ENCODE data around the gene SLC7A4. TPM values are rescaled to one million over a fixed set of nuclear protein-coding genes. Genes with fewer than 3 reads are reported as not detected.

Gene SLC7A4
- total and polyA plus RNA-seq, 2 of the 8 experiments (the other 6 are each of a cell fraction or from before 2014, with no cell fraction given) = 0.92 TPM; not detected in 1

DNA sequence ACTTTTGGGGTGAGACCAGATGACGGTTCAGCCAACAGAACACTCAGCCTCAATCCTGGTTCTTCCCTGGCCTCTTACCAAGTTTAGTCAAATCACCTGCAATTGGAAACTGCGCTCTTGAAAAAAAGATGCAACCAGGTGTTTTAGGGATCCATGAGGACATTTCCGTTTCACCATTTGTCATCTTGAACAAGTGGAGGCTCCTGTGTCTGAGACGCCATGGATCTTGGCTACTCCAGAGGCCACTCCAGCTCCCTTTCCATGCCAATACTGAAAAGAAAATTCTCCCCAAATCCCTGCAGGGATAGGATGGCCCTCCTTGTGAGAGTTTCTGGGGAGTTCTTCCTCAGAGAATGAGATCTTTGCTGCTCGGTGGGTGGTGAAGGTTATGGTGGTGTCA is 41.1 kb upstream of the SLC7A4 start:
- no peak overlapping the region for H3K4me2 ChIP-seq (ENCODE audit: insufficient read depth in 1 of 2, low read depth in 2 of 2, low read length in 2 of 2)
- H2BK120ac ChIP-seq (replicated peaks; ENCODE audit: low read depth, low read length) = no peak overlapping the region
- H3K9ac ChIP-seq (replicated peaks in 1 of 4; ENCODE audit: extremely low read depth in 1 of 4, low read depth in 3 of 4, low read length in 3 of 4) = no peak overlapping the region
- no peak overlapping the region for H2AFZ ChIP-seq (ENCODE audit: low read length)
- no peaks in the 10 kb centered on the region for H3K79me1 ChIP-seq (ENCODE audit: low read depth, low read length)
- H3K4me3 ChIP-seq (ENCODE audit: extremely low read depth in 1 of 4, insufficient read depth in 2 of 4, low read depth in 3 of 4, low read length in 4 of 4) = no peak overlapping the region
- no peak overlapping the region for H2BK20ac ChIP-seq (ENCODE audit: low read length)
- ChIA-PET CTCF (ENCODE audit: partially characterized antibody) (interaction anchor here (1.0 kb wide), 1 partner anchor 57 kb away, joined by 3 read pairs; no protein-coding TSS in a partner anchor), POLR2A (ENCODE audit: partially characterized antibody) (no interaction called here)
- H3K9me3 ChIP-seq (ENCODE audit: insufficient read depth in 2 of 2, low read depth in 1 of 2, low read length in 1 of 2) = no peaks in the 10 kb centered on the region
- H2BK5ac ChIP-seq (ENCODE audit: low read depth, low read length) = no peak overlapping the region
- H2AK5ac ChIP-seq (ENCODE audit: low read depth, low read length) = no peak overlapping the region
- no peak overlapping the region for H4K8ac ChIP-seq (ENCODE audit: extremely low read depth, insufficient read depth, low read length)
- no peak overlapping the region for H4K5ac ChIP-seq (ENCODE audit: insufficient read length, low read depth, low read length)
- no peak overlapping the region for H2BK12ac ChIP-seq (ENCODE audit: low read depth, low read length)
- no peak overlapping the region for H3K18ac ChIP-seq (ENCODE audit: extremely low read depth, low read length)
- no peaks in the 10 kb centered on the region for H4K20me1 ChIP-seq (replicated peaks in 1 of 2; ENCODE audit: control insufficient read depth in 1 of 2, insufficient read depth in 2 of 2, low read length in 2 of 2)
- DNase-seq (ENCODE audit: low read depth in 1 of 2, low spot score in 2 of 2) (no peak), FAIRE-seq (no peak)
- no peaks in the 10 kb centered on the region for H3K79me2 ChIP-seq (ENCODE audit: control insufficient read depth in 1 of 2, insufficient read depth in 2 of 2, low read length in 2 of 2)
- 88% methylated on average over 5 of the region's 5 CpGs; no CpG with 5 or more reads in 1 of the 2 experiments for WGBS, 2 experiments (ENCODE audit: extremely low coverage in 1 of 2, insufficient coverage in 1 of 2, insufficient read length in 1 of 2, insufficient replicate concordance in 2 of 2, low coverage in 1 of 2, low lambda C conversion rate in 2 of 2, missing lambda C conversion rate in 1 of 2)
- no peak for TF ChIP-seq HDAC2 (IDR thresholded peaks at IDR 0.05; ENCODE audit: borderline replicate concordance in 1 of 2, low read depth in 2 of 2, low read length in 2 of 2)
- TF ChIP-seq SAP30 (IDR thresholded peaks at IDR 0.05; ENCODE audit: insufficient read depth, insufficient replicate concordance, low read length) = no peak
- no peak for TF ChIP-seq MAFK (IDR thresholded peaks at IDR 0.05; ENCODE audit: low read depth, low read length)
- no peak for TF ChIP-seq YY1 (IDR thresholded peaks at IDR 0.05; ENCODE audit: low read depth, low read length)
- no peak for TF ChIP-seq SP2 (IDR thresholded peaks at IDR 0.05; ENCODE audit: low read length)
- no peak for TF ChIP-seq TCF12 (IDR thresholded peaks at IDR 0.05; ENCODE audit: low read depth, low read length)
- no peak for TF ChIP-seq CBX5 (IDR thresholded peaks at IDR 0.05; ENCODE audit: low read depth, low read length)
- no peak for TF ChIP-seq KDM5A (IDR thresholded peaks at IDR 0.05; ENCODE audit: low read length)
- no peak for TF ChIP-seq BRCA1 (IDR thresholded peaks at IDR 0.05; ENCODE audit: low read depth, low read length)
- TF ChIP-seq BACH1 (IDR thresholded peaks at IDR 0.05; ENCODE audit: low read length) = no peak
- TF ChIP-seq CEBPB (IDR thresholded peaks at IDR 0.05; ENCODE audit: low read depth, low read length) = no peak
- no peak for TF ChIP-seq RBBP5 (IDR thresholded peaks at IDR 0.05; ENCODE audit: borderline replicate concordance, low read depth, low read length)
- no peak for TF ChIP-seq EGR1 (IDR thresholded peaks at IDR 0.05; ENCODE audit: borderline replicate concordance, low read depth, low read length)
- TF ChIP-seq CHD2 (IDR thresholded peaks at IDR 0.05; ENCODE audit: low read length) = no peak
- H2BK15ac ChIP-seq (ENCODE audit: low read length) = no peak overlapping the region
- no peaks in the 10 kb centered on the region for H3K23me2 ChIP-seq (ENCODE audit: low read depth, low read length)
- no peak overlapping the region for H3K23ac ChIP-seq (ENCODE audit: insufficient read length)
- H3K36me3 ChIP-seq (ENCODE audit: control insufficient read depth in 2 of 4, insufficient read depth in 4 of 4, low read length in 3 of 4) = no peaks in the 10 kb centered on the region
- no peak overlapping the region for H3K27ac ChIP-seq (ENCODE audit: low read depth, low read length)
- H4K91ac ChIP-seq (replicated peaks; ENCODE audit: insufficient read length, low read length) = no peak overlapping the region
- H3K27me3 ChIP-seq (replicated peaks in 1 of 4; ENCODE audit: control insufficient read depth in 3 of 4, extremely low read depth in 1 of 4, insufficient read depth in 3 of 4, low read length in 3 of 4) = no peaks in the 10 kb centered on the region
- no peak overlapping the region for H3K14ac ChIP-seq (ENCODE audit: insufficient read length)
- no peak overlapping the region for H3K4ac ChIP-seq (replicated peaks; ENCODE audit: insufficient read length, low read depth, low read length)
- no peaks in the 10 kb centered on the region; a peak in 1 of 7 replicates for H3K4me1 ChIP-seq (replicated peaks in 1 of 4; ENCODE audit: control insufficient read depth in 3 of 4, insufficient read depth in 4 of 4, low read length in 3 of 4)
- H3K56ac ChIP-seq (replicated peaks; ENCODE audit: insufficient read length, low read depth, low read length) = no peak overlapping the region

All from H1 (cell line).